22Rv1 (cell line): Measurements from ENCODE around the gene CDKL1.
"Not testable (repeated sequence)": the region's sequence is repeated elsewhere in the genome, so short reads cannot be mapped to it uniquely, and the experiment has no call there.

Source experiments
- CTCF ChIP-seq: fragments of 450-650 bp; IDR thresholded peaks from 2 replicates; pipeline ENCODE4 v1.5.1; 2017; ENCODE audit warnings: mild to moderate bottlenecking
- ZFX ChIP-seq: fragments of 450-650 bp; IDR thresholded peaks from 2 replicates; pipeline ENCODE4 v1.6.1; 2017; ENCODE audit warnings: antibody characterized with exemption, borderline replicate concordance

GRCh38 chr14:50361473-50362403, 34.9 kb downstream of the CDKL1 start:
- not testable (repeated sequence) for TF ChIP-seq CTCF, ZFX
